IMR-90 (cell line): ENCODE measurements around the gene C22orf31. TPM values are rescaled to one million over a fixed set of nuclear protein-coding genes. Genes with fewer than 3 reads are reported as not detected.

Source experiments
- ATAC-seq: fragments of 200-7000 bp; cut with Tn5 transposase; 2 replicates; pipeline ENCODE4 v1.9.1; 2020; ENCODE audit warnings: low read depth, mild to moderate bottlenecking, moderate library complexity
- BruUV-seq: library from RNA; stranded (reverse); fragments of 400-500 nt; replicated peaks from 2 replicates; lab custom pipeline; 2021; lab: Mats Ljungman, UMichigan
- CTCF ChIA-PET: fragments of 300-600 bp; formaldehyde crosslinking; extraction: SDS; loops from one replicate; lab custom pipeline; 2021; ENCODE audit warnings: antibody characterized with exemption; lab: Yijun Ruan, JAX
- POLR2A ChIA-PET: fragments of 300-600 bp; sonication (Branson Sonifier 250); formaldehyde crosslinking; loops from one replicate; lab custom pipeline; 2022; ENCODE audit warnings: antibody characterized with exemption; ENCODE audit not compliant: unreplicated experiment; lab: Charles Lee
- DNase-seq: peaks from one replicate; pipeline ENCODE4 v3.0.0; 2013
- H2AFZ ChIP-seq: replicated peaks from 2 replicates; pipeline ENCODE3; 2013; ENCODE audit warnings: low read length, mild to moderate bottlenecking; ENCODE audit not compliant: poor library complexity
- H2AK5ac ChIP-seq: 2 replicates; pipeline ENCODE4 v1.6.1; 2013; ENCODE audit warnings: low read depth, low read length, inconsistent platforms
- H2AK9ac ChIP-seq: replicated peaks from 2 replicates; pipeline ENCODE3; 2013; ENCODE audit warnings: mild to moderate bottlenecking, low read depth, low read length, moderate library complexity; ENCODE audit not compliant: poor library complexity
- H2BK120ac ChIP-seq: 2 replicates; pipeline ENCODE4 v1.6.1; 2013; ENCODE audit warnings: low read depth, low read length, inconsistent platforms
- H2BK15ac ChIP-seq: 3 replicates; pipeline ENCODE4 v1.6.1; 2013; ENCODE audit warnings: low read depth, low read length, inconsistent platforms
- H2BK20ac ChIP-seq: 2 replicates; pipeline ENCODE4 v1.6.1; 2013; ENCODE audit warnings: low read depth, mild to moderate bottlenecking, inconsistent platforms, low read length, moderate library complexity
- H2BK5ac ChIP-seq: 2 replicates; pipeline ENCODE4 v1.6.1; 2013; ENCODE audit warnings: mild to moderate bottlenecking, low read depth, low read length, inconsistent platforms; ENCODE audit not compliant: poor library complexity, severe bottlenecking
- H3K14ac ChIP-seq: replicated peaks from 2 replicates; pipeline ENCODE4 v1.6.1; 2013; ENCODE audit warnings: low read depth, low read length, inconsistent platforms
- H3K18ac ChIP-seq: 2 replicates; pipeline ENCODE4 v1.6.1; 2013; ENCODE audit warnings: low read depth, low read length, control low read depth
- H3K23ac ChIP-seq: 2 replicates; pipeline ENCODE4 v1.6.1; 2013; ENCODE audit warnings: low read depth, low read length, inconsistent platforms
- H3K27ac ChIP-seq: 2 replicates; pipeline ENCODE4 v1.5.1; 2013; ENCODE audit warnings: mild to moderate bottlenecking, control low read depth, low read length; ENCODE audit not compliant: insufficient read depth
- H3K27me3 ChIP-seq: 2 replicates; pipeline ENCODE4 v1.6.1; 2013; ENCODE audit warnings: low read length; ENCODE audit not compliant: control insufficient read depth, insufficient read depth
- H3K36me3 ChIP-seq: 2 replicates; pipeline ENCODE4 v1.6.1; 2013; ENCODE audit warnings: low read length, mixed read lengths; ENCODE audit not compliant: control insufficient read depth, insufficient read depth
- H3K4ac ChIP-seq: 2 replicates; pipeline ENCODE4 v1.6.1; 2013; ENCODE audit warnings: low read depth, low read length, inconsistent platforms
- H3K4me1 ChIP-seq: 2 replicates; pipeline ENCODE4 v1.6.1; 2013; ENCODE audit warnings: low read length, mixed read lengths; ENCODE audit not compliant: control insufficient read depth, insufficient read depth
- H3K4me2 ChIP-seq: 2 replicates; pipeline ENCODE4 v1.6.1; 2013; ENCODE audit warnings: low read depth, mild to moderate bottlenecking, control low read depth, low read length, moderate library complexity
- H3K4me3 ChIP-seq: 2 replicates; pipeline ENCODE4 v1.5.1; 2013; ENCODE audit warnings: low read depth, mild to moderate bottlenecking, control low read depth, low read length, moderate library complexity; ENCODE audit not compliant: insufficient read depth
- H3K56ac ChIP-seq: 2 replicates; pipeline ENCODE4 v1.6.1; 2013; ENCODE audit warnings: low read length, inconsistent platforms; ENCODE audit not compliant: insufficient read depth; ENCODE audit errors: extremely low read depth
- H3K79me1 ChIP-seq, 2 experiments: 2 replicates each; pipeline ENCODE4 v1.6.1; 2013; ENCODE audit warnings: low read length in 2 of 2, inconsistent platforms in 1 of 2, low read depth in 1 of 2
- H3K9ac ChIP-seq: 2 replicates; pipeline ENCODE4 v1.6.1; 2013; ENCODE audit warnings: low read depth, low read length, control low read depth
- H3K9me1 ChIP-seq: 2 replicates; pipeline ENCODE4 v1.6.1; 2013; ENCODE audit warnings: low read length, inconsistent platforms; ENCODE audit not compliant: insufficient read depth
- H3K9me3 ChIP-seq: 2 replicates; pipeline ENCODE4 v1.6.1; 2013; ENCODE audit warnings: low read length; ENCODE audit not compliant: control insufficient read depth, insufficient read depth
- H4K20me1 ChIP-seq: 2 replicates; pipeline ENCODE4 v1.6.1; 2013; ENCODE audit warnings: low read length, inconsistent platforms; ENCODE audit not compliant: insufficient read depth
- H4K5ac ChIP-seq: 2 replicates; pipeline ENCODE4 v1.6.1; 2013; ENCODE audit warnings: mild to moderate bottlenecking, low read depth, low read length, control low read depth
- H4K8ac ChIP-seq, 2 experiments: 2 replicates each; pipeline ENCODE4 v1.6.1; 2013; ENCODE audit warnings: low read depth in 2 of 2, low read length in 2 of 2, control low read depth in 1 of 2, inconsistent platforms in 1 of 2
- H4K91ac ChIP-seq: 2 replicates; pipeline ENCODE4 v1.6.1; 2013; ENCODE audit warnings: low read depth, low read length, inconsistent platforms; ENCODE audit not compliant: insufficient read depth
- BHLHE40 ChIP-seq: fragments of 150-350 bp; IDR thresholded peaks from 2 replicates; pipeline ENCODE4 v1.6.1; 2016; ENCODE audit warnings: mild to moderate bottlenecking, low read depth, low read length
- CEBPB ChIP-seq: IDR thresholded peaks from 2 replicates; pipeline ENCODE4 v1.6.1; 2012; ENCODE audit warnings: low read depth, low read length, improper control_type of control experiment
- CHD1 ChIP-seq: IDR thresholded peaks from 2 replicates; pipeline ENCODE4 v1.6.1; 2012; ENCODE audit warnings: low read depth, low read length, improper control_type of control experiment
- FOS ChIP-seq: fragments of 150-350 bp; IDR thresholded peaks from 2 replicates; pipeline ENCODE4 v1.6.1; 2016; ENCODE audit warnings: low read depth, low read length
- MAFK ChIP-seq: IDR thresholded peaks from 2 replicates; pipeline ENCODE4 v1.6.1; 2012; ENCODE audit warnings: low read depth, low read length, improper control_type of control experiment
- MAZ ChIP-seq: IDR thresholded peaks from 2 replicates; pipeline ENCODE4 v1.6.1; 2012; ENCODE audit warnings: low read depth, mild to moderate bottlenecking, low read length, improper control_type of control experiment, moderate library complexity, borderline replicate concordance
- MXI1 ChIP-seq: IDR thresholded peaks from 2 replicates; pipeline ENCODE4 v1.6.1; 2012; ENCODE audit warnings: low read depth, mild to moderate bottlenecking, low read length, moderate library complexity, borderline replicate concordance
- NFE2L2 ChIP-seq: fragments of 150-350 bp; IDR thresholded peaks from 2 replicates; pipeline ENCODE4 v1.6.1; 2016; ENCODE audit warnings: low read depth, mild to moderate bottlenecking, low read length
- POLR2A ChIP-seq: IDR thresholded peaks from 2 replicates; pipeline ENCODE4 v1.6.1; 2012; ENCODE audit warnings: mild to moderate bottlenecking, low read depth, low read length
- RAD21 ChIP-seq: IDR thresholded peaks from 2 replicates; pipeline ENCODE4 v1.6.1; 2012; ENCODE audit warnings: low read length, improper control_type of control experiment
- RCOR1 ChIP-seq: IDR thresholded peaks from 2 replicates; pipeline ENCODE4 v1.6.1; 2012; ENCODE audit warnings: mild to moderate bottlenecking, low read length, improper control_type of control experiment; ENCODE audit not compliant: insufficient replicate concordance
- RFX5 ChIP-seq: IDR thresholded peaks from 2 replicates; pipeline ENCODE4 v1.8.0; 2012; ENCODE audit warnings: low read depth, mild to moderate bottlenecking, low read length, moderate library complexity
- SMC3 ChIP-seq: fragments of 150-350 bp; IDR thresholded peaks from 2 replicates; pipeline ENCODE4 v1.6.1; 2016; ENCODE audit warnings: low read depth, mild to moderate bottlenecking, antibody characterized with exemption, low read length, moderate library complexity
- WGBS, 2 experiments: methylation state at CpG; one replicate each; pipeline versions ENCODE4 v1.1.5 to v1.1.7; 2013; ENCODE audit warnings: missing lambda C conversion rate in 2 of 2; ENCODE audit not compliant: insufficient read length in 1 of 2; ENCODE audit errors: extremely low coverage in 2 of 2; 5-methylcytosine and 5-hydroxymethylcytosine counted together
- dilution Hi-C: fragments of 300-500 bp; cut with HindIII; formaldehyde crosslinking; loops from one replicate; pipeline ENCODE4 v1.14.3; 2018; ENCODE audit warnings: low sequenced_read_pairs; ENCODE audit not compliant: unreplicated experiment
- in situ Hi-C: fragments of 300-500 bp; cut with MboI; formaldehyde crosslinking; loops from 3 replicates; pipeline ENCODE4 v1.14.3; 2019; ENCODE audit warnings: low sequenced_read_pairs, inconsistent platforms, mixed read lengths
- intact Hi-C: fragments of 100-400 bp; cut with micrococcal nuclease; formaldehyde crosslinking; loops from 2 replicates; pipeline ENCODE4 v1.10.0; 2022
- polyA plus RNA-seq, 3 experiments: library from polyadenylated mRNA; depleted of rRNA; stranded (reverse); fragments of >200 nt; gene quantifications; 2 replicates each; pipeline ENCODE4 v1.2.3, GENCODE V29; 2012; ENCODE audit warnings: low replicate concordance in 1 of 3
- total RNA-seq: library from RNA; depleted of rRNA; stranded (reverse); fragments of >200 nt; gene quantifications from 2 replicates; pipeline ENCODE4 v1.2.3, GENCODE V29; 2012
- TF ChIP-seq, protein P1 (sequence below): conservative IDR thresholded peaks from 2 replicates; pipeline ENCODE4 v1.5.1; 2012; ENCODE audit warnings: mild to moderate bottlenecking, low read depth, low read length, improper control_type of control experiment
- TF ChIP-seq, protein P2 (sequence below): fragments of 150-350 bp; IDR thresholded peaks from 2 replicates; pipeline ENCODE4 v1.6.1; 2017; ENCODE audit warnings: mild to moderate bottlenecking, antibody characterized with exemption, low read length, low read depth
- TF ChIP-seq, protein P3 (sequence below): fragments of 150-350 bp; IDR thresholded peaks from 2 replicates; pipeline ENCODE4 v1.6.1; 2016; ENCODE audit warnings: low read depth, mild to moderate bottlenecking, low read length, moderate library complexity, borderline replicate concordance

C22orf31 gene
- total and polyA plus RNA-seq, 2 of the 4 experiments (the other 2 are of a cell fraction) = not detected

DNA sequence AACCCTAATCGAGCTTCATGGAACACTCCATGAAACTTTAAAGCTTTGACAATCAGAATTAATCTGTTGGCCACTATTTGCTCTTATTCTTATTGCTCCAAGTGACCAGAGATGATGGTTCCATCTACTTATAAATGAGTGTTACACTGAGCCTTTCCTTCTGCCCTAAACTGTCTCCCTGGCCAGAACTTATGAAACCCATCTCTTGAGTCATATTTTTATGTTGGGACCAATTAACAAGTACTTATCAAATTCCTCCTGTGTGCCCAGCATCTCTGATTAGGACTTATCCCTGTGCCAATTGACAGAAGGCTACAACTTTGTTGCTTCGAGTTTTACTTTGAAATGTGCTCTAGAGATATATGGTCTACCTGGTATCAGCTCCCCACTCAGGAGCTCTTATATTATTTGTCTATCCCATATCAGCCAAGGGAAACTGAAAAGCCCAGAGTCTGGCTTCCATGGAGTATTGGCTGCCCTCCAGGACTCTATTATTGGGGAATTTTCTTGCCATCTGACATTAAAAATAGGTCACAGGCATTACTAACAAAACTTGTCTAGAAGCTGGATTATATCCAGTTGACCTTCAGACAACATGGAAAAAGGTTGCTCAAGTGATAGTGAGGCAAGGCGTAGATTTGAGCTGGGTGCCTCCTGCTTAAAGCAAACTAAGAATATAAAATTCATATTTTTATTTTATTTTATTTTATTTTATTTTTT is 20.0 kb upstream of the C22orf31 start:
- in situ Hi-C loops = no loop called here
- Histone ChIP-seq H2AK9ac (no peak overlapping the region), H3K9me1 (no peaks in the 10 kb centered on the region), H3K9ac (no peak overlapping the region), H2AFZ (no peak overlapping the region), H3K23ac (peak overlapping the region; percentile 33; the same call in 1 of the 2 replicates), H4K91ac (no peak overlapping the region), H2BK20ac (no peak overlapping the region), H2BK15ac (no peak overlapping the region), H3K56ac (no peak overlapping the region), H2BK5ac (no peak overlapping the region), H4K5ac (no peak overlapping the region), H3K27ac (no peak overlapping the region), H4K8ac (no peak overlapping the region), H2AK5ac (no peak overlapping the region), H3K18ac (no peak overlapping the region), H2BK120ac (no peak overlapping the region), H3K4me3 (no peak overlapping the region), H3K4me2 (no peak overlapping the region), H3K4ac (no peak overlapping the region), H3K14ac (no peak overlapping the region), H3K27me3 (no peaks in the 10 kb centered on the region), H3K4me1 (peaks cover 1% of the 10 kb centered on the region; the same call in 1 of the 2 replicates), H3K79me1 (no peaks in the 10 kb centered on the region), H3K9me3 (no peaks in the 10 kb centered on the region), H3K36me3 (no peaks in the 10 kb centered on the region), H4K20me1 (no peaks in the 10 kb centered on the region)
- ATAC-seq (no peak), DNase-seq (no peak)
- ChIA-PET CTCF (no interaction called here), POLR2A (no interaction called here)
- BruUV-seq = no TSS peak
- no CpG with 5 or more reads among the region's 3 CpGs for WGBS, 2 experiments
- TF ChIP-seq FOS (no peak), RCOR1 (no peak), CHD1 (no peak), MAZ (no peak), RAD21 (no peak), CEBPB (no peak), NFE2L2 (no peak), POLR2A (no peak), MXI1 (no peak), BHLHE40 (no peak), SMC3 (no peak), MAFK (no peak), RFX5 (no peak)
- TF ChIP-seq, protein P1, sequence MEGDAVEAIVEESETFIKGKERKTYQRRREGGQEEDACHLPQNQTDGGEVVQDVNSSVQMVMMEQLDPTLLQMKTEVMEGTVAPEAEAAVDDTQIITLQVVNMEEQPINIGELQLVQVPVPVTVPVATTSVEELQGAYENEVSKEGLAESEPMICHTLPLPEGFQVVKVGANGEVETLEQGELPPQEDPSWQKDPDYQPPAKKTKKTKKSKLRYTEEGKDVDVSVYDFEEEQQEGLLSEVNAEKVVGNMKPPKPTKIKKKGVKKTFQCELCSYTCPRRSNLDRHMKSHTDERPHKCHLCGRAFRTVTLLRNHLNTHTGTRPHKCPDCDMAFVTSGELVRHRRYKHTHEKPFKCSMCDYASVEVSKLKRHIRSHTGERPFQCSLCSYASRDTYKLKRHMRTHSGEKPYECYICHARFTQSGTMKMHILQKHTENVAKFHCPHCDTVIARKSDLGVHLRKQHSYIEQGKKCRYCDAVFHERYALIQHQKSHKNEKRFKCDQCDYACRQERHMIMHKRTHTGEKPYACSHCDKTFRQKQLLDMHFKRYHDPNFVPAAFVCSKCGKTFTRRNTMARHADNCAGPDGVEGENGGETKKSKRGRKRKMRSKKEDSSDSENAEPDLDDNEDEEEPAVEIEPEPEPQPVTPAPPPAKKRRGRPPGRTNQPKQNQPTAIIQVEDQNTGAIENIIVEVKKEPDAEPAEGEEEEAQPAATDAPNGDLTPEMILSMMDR = no peak
- TF ChIP-seq, protein P2, sequence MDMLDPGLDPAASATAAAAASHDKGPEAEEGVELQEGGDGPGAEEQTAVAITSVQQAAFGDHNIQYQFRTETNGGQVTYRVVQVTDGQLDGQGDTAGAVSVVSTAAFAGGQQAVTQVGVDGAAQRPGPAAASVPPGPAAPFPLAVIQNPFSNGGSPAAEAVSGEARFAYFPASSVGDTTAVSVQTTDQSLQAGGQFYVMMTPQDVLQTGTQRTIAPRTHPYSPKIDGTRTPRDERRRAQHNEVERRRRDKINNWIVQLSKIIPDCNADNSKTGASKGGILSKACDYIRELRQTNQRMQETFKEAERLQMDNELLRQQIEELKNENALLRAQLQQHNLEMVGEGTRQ = no peak
- TF ChIP-seq, protein P3, sequence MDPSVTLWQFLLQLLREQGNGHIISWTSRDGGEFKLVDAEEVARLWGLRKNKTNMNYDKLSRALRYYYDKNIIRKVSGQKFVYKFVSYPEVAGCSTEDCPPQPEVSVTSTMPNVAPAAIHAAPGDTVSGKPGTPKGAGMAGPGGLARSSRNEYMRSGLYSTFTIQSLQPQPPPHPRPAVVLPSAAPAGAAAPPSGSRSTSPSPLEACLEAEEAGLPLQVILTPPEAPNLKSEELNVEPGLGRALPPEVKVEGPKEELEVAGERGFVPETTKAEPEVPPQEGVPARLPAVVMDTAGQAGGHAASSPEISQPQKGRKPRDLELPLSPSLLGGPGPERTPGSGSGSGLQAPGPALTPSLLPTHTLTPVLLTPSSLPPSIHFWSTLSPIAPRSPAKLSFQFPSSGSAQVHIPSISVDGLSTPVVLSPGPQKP = no peak
- intact Hi-C loops = no loop called here
- dilution Hi-C loops = no loop called here
